HepG2 (cell line): Measurements from ENCODE around the gene WSB2. TPM values are rescaled to one million over a fixed set of nuclear protein-coding genes. Genes with fewer than 3 reads are reported as not detected.

Source experiments
- E2F5 ChIP-seq: sonication (generic); formaldehyde crosslinking; conservative IDR thresholded peaks from 2 replicates; pipeline ENCODE4 v1.4.0; 2020; ENCODE audit warnings: missing genetic modification reagents
- HNRNPL ChIP-seq: fragments of 200-400 bp; formaldehyde crosslinking; IDR thresholded peaks from 2 replicates; pipeline ENCODE4 v1.6.1; 2017; ENCODE audit warnings: mild to moderate bottlenecking, low read depth, low read length
- HNRNPLL ChIP-seq: fragments of 200-400 bp; formaldehyde crosslinking; IDR thresholded peaks from 2 replicates; pipeline ENCODE4 v1.6.1; 2017; ENCODE audit warnings: mild to moderate bottlenecking, low read depth, low read length; ENCODE audit not compliant: poor library complexity, severe bottlenecking
- IKZF1 ChIP-seq: fragments of 450-650 bp; IDR thresholded peaks from 2 replicates; pipeline ENCODE4 v1.7.1; 2016
- ISL2 ChIP-seq: sonication (generic); formaldehyde crosslinking; IDR thresholded peaks from 2 replicates; pipeline ENCODE4 v1.5.0; 2020; ENCODE audit warnings: missing genetic modification reagents
- MED8 ChIP-seq: sonication (generic); formaldehyde crosslinking; IDR thresholded peaks from 2 replicates; pipeline ENCODE4 v1.8.1; 2023; ENCODE audit warnings: mild to moderate bottlenecking, missing genetic modification reagents; ENCODE audit not compliant: insufficient replicate concordance
- SIN3A ChIP-seq: IDR thresholded peaks from 2 replicates; pipeline ENCODE4 v1.6.1; 2011; ENCODE audit warnings: low read depth, mild to moderate bottlenecking, control low read depth, low read length, borderline replicate concordance
- TRIM22 ChIP-seq: fragments of 450-650 bp; IDR thresholded peaks from 2 replicates; pipeline ENCODE4 v1.6.1; 2017
- ZBTB20 ChIP-seq: sonication (generic); formaldehyde crosslinking; IDR thresholded peaks from 2 replicates; pipeline ENCODE4 v1.8.1; 2023; ENCODE audit warnings: missing genetic modification reagents, low read depth, mild to moderate bottlenecking, borderline replicate concordance
- ZNF20 ChIP-seq: sonication (generic); formaldehyde crosslinking; IDR thresholded peaks from 2 replicates; pipeline ENCODE4 v1.4.0; 2020; ENCODE audit warnings: mild to moderate bottlenecking, moderate library complexity, missing genetic modification reagents
- ZNF264 ChIP-seq: sonication (generic); formaldehyde crosslinking; IDR thresholded peaks from 2 replicates; pipeline ENCODE4 v1.4.0; 2020; ENCODE audit warnings: missing genetic modification reagents
- ZNF407 ChIP-seq: sonication (generic); formaldehyde crosslinking; IDR thresholded peaks from one replicate; pipeline ENCODE4 v1.5.1; 2020; ENCODE audit warnings: mild to moderate bottlenecking, missing genetic modification reagents; ENCODE audit errors: not compliant biosample characterization
- polyA plus RNA-seq, 8 experiments: library from polyadenylated mRNA; depleted of rRNA in 3 of 8; stranded (reverse) in 7 of 8; unstranded in 1 of 8; fragments of >200 nt; fragmentation: Illumina TruSeq in 4 of 8; extraction: Trizol in 4 of 8; gene quantifications; 2 replicates each; pipeline versions ENCODE4 v1.2.1 to v1.2.3, GENCODE V29; 2011 to 2016; ENCODE audit warnings: low read depth in 4 of 8, missing spikeins in 1 of 8, mixed read lengths in 1 of 8; ENCODE audit not compliant: insufficient read depth in 1 of 8
- total RNA-seq, 5 experiments: library from RNA; depleted of rRNA; stranded (reverse); fragments of >200 nt; fragmentation: Illumina TruSeq; extraction: Trizol; gene quantifications; 2 replicates each; pipeline ENCODE4 v1.2.3, GENCODE V29; 2016; ENCODE audit warnings: low read depth in 1 of 5
- TF ChIP-seq, protein P1 (sequence below): IDR thresholded peaks from 2 replicates; pipeline ENCODE4 v1.6.1; 2016; ENCODE audit warnings: mild to moderate bottlenecking
- TF ChIP-seq, protein P2 (sequence below): sonication (generic); formaldehyde crosslinking; IDR thresholded peaks from 2 replicates; pipeline ENCODE4 v1.4.0; 2020; ENCODE audit warnings: missing genetic modification reagents, borderline replicate concordance

The WSB2 gene
- total and polyA plus RNA-seq, 2 of the 13 experiments (the other 11 are each of a cell fraction or from before 2014, with no cell fraction given) = 31.0 to 82.8 TPM

GRCh38 chr12:118016424-118017264 lies 44.3 kb downstream of the WSB2 start, which contains the start of gene RFC5 (continued):
- TF ChIP-seq ZNF407 = peak; percentile 26
- 0 out of 2 replicates have a peak, but pooled peaks have one; percentile 63 for TF ChIP-seq HNRNPL
- peak; percentile 97 for TF ChIP-seq SIN3A
- TF ChIP-seq, protein P1, sequence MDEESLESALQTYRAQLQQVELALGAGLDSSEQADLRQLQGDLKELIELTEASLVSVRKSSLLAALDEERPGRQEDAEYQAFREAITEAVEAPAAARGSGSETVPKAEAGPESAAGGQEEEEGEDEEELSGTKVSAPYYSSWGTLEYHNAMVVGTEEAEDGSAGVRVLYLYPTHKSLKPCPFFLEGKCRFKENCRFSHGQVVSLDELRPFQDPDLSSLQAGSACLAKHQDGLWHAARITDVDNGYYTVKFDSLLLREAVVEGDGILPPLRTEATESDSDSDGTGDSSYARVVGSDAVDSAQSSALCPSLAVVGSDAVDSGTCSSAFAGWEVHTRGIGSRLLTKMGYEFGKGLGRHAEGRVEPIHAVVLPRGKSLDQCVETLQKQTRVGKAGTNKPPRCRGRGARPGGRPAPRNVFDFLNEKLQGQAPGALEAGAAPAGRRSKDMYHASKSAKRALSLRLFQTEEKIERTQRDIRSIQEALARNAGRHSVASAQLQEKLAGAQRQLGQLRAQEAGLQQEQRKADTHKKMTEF = peak; percentile 74; the same call in 1 of the 2 replicates
- TF ChIP-seq MED8 = no peak
- peak; percentile 98 for TF ChIP-seq E2F5
- TF ChIP-seq ZNF264 = peak; percentile 63; the same call in 1 of the 2 replicates
- 0 out of 2 replicates have a peak, but pooled peaks have one; percentile 11 for TF ChIP-seq ISL2 (CRISPR knock-in tag)
- TF ChIP-seq TRIM22 = no peak
- no peak for TF ChIP-seq ZNF20 (CRISPR knock-in tag)
- TF ChIP-seq ZBTB20 (CRISPR knock-in tag) = no peak
- TF ChIP-seq HNRNPLL = peak; percentile 35
- TF ChIP-seq IKZF1 = no peak
- TF ChIP-seq, protein P2, sequence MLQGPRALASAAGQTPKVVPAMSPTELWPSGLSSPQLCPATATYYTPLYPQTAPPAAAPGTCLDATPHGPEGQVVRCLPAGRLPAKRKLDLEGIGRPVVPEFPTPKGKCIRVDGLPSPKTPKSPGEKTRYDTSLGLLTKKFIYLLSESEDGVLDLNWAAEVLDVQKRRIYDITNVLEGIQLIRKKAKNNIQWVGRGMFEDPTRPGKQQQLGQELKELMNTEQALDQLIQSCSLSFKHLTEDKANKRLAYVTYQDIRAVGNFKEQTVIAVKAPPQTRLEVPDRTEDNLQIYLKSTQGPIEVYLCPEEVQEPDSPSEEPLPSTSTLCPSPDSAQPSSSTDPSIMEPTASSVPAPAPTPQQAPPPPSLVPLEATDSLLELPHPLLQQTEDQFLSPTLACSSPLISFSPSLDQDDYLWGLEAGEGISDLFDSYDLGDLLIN = peak; percentile 82; the same call in 1 of the 2 replicates
